Measurements from ENCODE around the gene ACLY.

The ACLY gene

GRCh38 chr17:41957031-41957868 lies 38.5 kb upstream of the ACLY start:
- Histone ChIP-seq H3K27me3 (no peaks in the 10 kb centered on the region), H3K4me3 (ENCODE audit: low read depth, low read length) (no peak overlapping the region), H3K4me1 (peaks cover 4% of the 10 kb centered on the region; the same call in 1 of the 2 replicates), H3K36me3 (peaks cover 4% of the 10 kb centered on the region; the same call in 1 of the 2 replicates), H3K9me3 (no peaks in the 10 kb centered on the region)
- TF ChIP-seq CTCF (IDR thresholded peaks at IDR 0.05; ENCODE audit: low read depth, low read length) = no peak
- DNase-seq = no peak

- no peak for DNase-seq
- peaks cover 4% of the 10 kb centered on the region; the same call in 1 of the 2 replicates for H3K4me1 ChIP-seq
- TF ChIP-seq CTCF (IDR thresholded peaks at IDR 0.05; ENCODE audit: low read depth, low read length) = no peak
- H3K36me3 ChIP-seq = peaks cover 4% of the 10 kb centered on the region; the same call in 1 of the 2 replicates
- H3K27me3 ChIP-seq = no peaks in the 10 kb centered on the region
- no peak overlapping the region for H3K4me3 ChIP-seq (ENCODE audit: low read depth, low read length)
- no peaks in the 10 kb centered on the region for H3K9me3 ChIP-seq
Observed at GRCh38 chr17:41956522-41956921, 37.8 kb upstream of the ACLY start.

- Histone ChIP-seq H3K9me3 (no peaks in the 10 kb centered on the region), H3K4me1 (no peaks in the 10 kb centered on the region), H3K27me3 (no peaks in the 10 kb centered on the region), H3K4me3 (ENCODE audit: low read depth, low read length) (no peak overlapping the region), H3K36me3 (peaks cover 4% of the 10 kb centered on the region; the same call in 1 of the 2 replicates)
- no peak for DNase-seq
- TF ChIP-seq CTCF (IDR thresholded peaks at IDR 0.05; ENCODE audit: low read depth, low read length) = no peak
Observed at GRCh38 chr17:41948762-41949460, 30.2 kb upstream of the ACLY start.

- no peak for DNase-seq
- Histone ChIP-seq H3K4me1 (peaks cover 2% of the 10 kb centered on the region; the same call in 1 of the 2 replicates), H3K4me3 (ENCODE audit: low read depth, low read length) (no peak overlapping the region), H3K9me3 (no peaks in the 10 kb centered on the region), H3K36me3 (no peaks in the 10 kb centered on the region; the same call in 1 of the 2 replicates), H3K27me3 (no peaks in the 10 kb centered on the region)
- TF ChIP-seq CTCF (IDR thresholded peaks at IDR 0.05; ENCODE audit: low read depth, low read length) = no peak
Observed at GRCh38 chr17:41944943-41945342, 26.2 kb upstream of the ACLY start.

- no peaks in the 10 kb centered on the region for H3K9me3 ChIP-seq
- H3K4me1 ChIP-seq = peaks cover 13% of the 10 kb centered on the region
- no peaks in the 10 kb centered on the region for H3K27me3 ChIP-seq
- no peak overlapping the region for H3K4me3 ChIP-seq (ENCODE audit: low read depth, low read length)
- no peak for DNase-seq
- no peaks in the 10 kb centered on the region for H3K36me3 ChIP-seq
- no peak for TF ChIP-seq CTCF (IDR thresholded peaks at IDR 0.05; ENCODE audit: low read depth, low read length)
Observed at GRCh38 chr17:41943492-41943891, 24.7 kb upstream of the ACLY start.
